HTR-8/SVneo (cell line): ENCODE data around the gene TRIM40.
A peak's percentile ranks its signal among the peaks of the same experiment; 100 is the strongest.

ENCODE experiments used
- DNase-seq: peaks from one replicate; pipeline ENCODE4 v3.0.0; 2011; ENCODE audit warnings: low spot score, mixed read lengths; ENCODE audit not compliant: insufficient read length
- FAIRE-seq: peaks from 2 replicates; lab custom pipeline; 2011; peaks lifted over from hg19 to GRCh38; lab: Jason Lieb, UNC

TRIM40 gene, protein sequence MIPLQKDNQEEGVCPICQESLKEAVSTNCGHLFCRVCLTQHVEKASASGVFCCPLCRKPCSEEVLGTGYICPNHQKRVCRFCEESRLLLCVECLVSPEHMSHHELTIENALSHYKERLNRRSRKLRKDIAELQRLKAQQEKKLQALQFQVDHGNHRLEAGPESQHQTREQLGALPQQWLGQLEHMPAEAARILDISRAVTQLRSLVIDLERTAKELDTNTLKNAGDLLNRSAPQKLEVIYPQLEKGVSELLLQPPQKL

DNA sequence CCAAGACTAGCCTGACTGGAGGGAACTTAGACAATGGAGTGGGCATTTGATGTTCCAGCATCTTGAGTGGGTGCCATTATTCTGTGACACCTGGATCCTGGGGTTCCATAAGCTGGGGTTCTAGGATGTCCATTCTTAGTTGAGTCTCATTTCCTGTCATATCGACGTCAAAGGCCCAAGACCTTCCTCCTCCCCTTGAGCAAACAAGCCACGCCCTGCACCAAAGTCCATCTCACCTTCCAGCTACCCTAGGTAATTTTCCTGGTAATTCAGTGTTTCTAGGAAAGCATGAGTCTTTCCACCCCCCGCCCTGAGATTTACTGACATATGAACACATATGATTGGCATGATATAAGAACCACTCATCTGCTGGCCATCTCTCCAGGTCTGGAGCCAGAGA lies at the start of gene TRIM40:
TSS of gene TRIM40 (plus strand) at position 384 of the 400 bp plus-strand sequence. CDS start 897 bp downstream, outside the sequence.
- no peak for DNase-seq

DNA sequence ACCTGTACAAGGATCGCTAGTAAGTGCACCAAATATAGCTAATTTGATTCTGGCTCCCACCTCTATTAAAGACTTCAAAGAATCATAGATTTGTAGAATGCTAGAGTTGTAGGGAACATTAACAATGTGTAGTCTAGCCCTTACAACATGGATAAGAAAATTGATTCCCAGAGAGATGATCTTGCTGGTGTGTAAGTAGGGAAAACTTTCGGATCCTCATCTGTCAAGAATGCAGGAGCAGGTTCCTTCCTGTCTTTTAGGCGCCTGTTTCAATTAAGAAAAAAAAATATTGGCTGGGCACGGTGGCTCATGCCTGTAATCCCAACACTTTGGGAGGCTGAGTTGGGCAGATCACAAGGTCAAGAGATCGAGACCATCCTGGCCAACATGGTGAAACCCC lies 48.1 kb upstream of the TRIM40 start:
- no peak for DNase-seq
- FAIRE-seq, result no peak

More for the DNA sequence above, at the start of gene TRIM40:
- no peak for FAIRE-seq

DNA sequence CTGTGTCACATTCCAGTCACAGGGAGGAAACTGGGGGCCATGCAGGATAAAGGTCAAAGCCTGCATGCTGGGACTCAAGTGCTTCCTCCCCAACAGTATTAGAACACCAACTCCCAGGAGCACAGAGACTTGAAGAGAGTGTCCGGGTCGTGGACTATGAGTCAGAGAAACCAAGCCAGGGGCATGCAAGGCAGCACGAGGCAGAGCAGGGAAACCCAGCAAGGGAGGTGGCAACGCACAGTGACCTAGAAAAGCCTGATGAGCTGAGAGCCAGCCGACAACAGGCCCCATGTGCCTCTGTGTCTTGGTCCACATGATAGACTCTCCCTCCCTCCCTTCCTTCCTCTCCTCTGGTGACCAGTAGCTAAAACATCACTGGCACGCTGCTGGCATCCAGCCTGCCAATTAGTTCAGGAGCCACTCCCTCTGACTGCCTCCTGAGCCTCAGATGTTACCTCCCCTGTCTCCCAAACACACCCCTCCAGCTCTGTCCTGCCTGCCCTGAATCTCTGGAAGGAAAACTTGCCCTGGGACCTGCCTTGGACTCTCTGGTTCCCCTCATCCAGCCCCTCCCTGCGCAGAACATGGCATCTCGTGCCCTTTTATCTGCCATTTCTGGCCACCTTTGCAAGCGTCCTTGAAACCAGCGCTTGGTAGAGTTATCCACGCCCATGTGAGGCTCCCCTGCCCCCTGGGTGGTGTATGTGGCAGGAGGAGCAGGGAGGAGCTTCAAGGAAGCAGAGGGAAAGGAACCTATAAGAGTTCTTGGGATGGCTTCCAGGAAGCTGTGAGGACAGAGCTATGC lies 44.2 kb upstream of the TRIM40 start:
- no peak for DNase-seq
- no peak for FAIRE-seq

DNA sequence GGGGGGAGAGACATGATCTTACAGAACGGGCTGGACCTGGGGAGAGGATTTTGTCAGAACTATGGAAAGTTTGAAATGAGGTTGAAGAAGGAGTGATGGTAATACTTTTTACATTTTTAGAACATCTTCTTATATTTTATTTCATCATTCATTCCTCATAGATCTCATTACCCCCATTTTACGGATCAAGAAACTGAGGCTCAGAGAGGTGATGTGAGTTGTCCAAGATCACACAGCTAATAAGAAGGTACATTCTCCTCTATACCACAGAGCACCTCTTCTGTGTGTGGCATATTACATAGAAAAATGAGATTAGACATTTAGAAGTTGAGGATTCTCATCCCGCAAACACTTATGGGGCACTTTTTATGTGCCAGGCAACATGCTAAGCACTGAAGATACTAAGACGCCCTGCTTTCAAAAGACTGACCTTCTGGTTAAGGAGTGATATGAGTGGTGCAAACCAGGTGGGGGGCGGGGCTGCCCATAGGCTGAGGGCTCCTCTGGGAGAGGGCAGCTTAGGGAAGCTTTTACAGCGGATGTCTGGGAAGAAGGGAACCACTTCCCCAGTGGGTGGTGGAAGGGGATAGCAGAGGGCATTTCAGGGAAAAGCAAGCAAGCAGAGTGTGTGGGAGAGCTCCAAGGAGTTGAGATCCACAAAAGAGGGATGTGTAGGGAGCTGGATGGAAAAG lies 42.9 kb upstream of the TRIM40 start:
- DNase-seq, result no peak

DNA sequence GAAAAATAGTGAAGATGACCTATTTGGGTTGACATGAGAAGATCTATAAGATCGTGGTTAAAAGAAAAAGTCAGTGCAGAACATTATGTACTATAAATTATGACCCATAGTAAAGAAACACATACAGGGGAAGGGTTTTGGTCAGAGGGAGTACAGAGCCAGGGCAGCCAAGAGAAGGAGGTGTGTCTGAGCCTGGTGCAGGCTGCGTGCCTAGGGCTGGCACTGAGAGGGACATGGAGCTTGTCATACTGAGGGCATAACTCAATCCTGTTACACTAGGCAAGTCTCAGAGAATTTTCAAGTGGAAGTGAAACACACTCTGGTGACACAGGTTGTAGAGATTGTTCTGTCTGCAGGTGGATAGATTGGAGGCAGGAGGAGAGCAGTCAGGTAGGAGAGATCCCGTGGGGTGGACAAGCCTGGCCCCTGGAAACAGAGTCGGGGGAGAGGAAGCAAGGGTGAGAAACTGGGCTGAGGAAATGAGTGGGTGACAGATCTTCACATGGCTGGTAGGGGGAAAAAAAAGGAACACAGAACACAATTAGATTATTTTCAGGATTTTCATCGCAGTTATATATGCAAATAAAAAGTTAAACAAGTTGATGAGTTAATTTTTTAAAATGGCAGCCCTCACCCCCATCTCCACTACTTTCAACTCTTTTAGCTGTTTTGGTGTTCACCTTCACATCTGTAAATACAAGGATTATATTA lies 41.8 kb upstream of the TRIM40 start:
- DNase-seq, result no peak
- no peak for FAIRE-seq

More for the DNA sequence above, 42.9 kb upstream of the TRIM40 start:
- FAIRE-seq, result no peak

DNA sequence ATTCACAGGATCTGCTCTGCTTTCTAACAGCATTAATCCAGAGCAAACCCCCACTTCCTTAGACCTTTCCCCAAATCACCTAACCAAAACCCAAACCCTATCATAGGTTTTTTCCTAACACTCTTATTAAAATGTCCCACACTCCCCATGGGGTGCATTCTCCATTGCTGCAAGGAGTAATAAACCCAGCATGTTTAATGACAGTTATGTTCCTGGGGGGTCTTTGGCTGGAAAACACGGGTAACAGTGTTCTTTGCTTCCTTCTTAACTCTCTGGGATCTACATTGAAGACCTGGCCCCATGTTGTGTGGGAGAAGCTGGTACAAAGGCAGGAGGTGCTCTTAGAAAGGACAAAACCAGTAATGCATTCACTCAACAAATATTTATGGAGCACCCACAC lies 39.1 kb upstream of the TRIM40 start:
- no peak for FAIRE-seq
- no peak for DNase-seq

DNA sequence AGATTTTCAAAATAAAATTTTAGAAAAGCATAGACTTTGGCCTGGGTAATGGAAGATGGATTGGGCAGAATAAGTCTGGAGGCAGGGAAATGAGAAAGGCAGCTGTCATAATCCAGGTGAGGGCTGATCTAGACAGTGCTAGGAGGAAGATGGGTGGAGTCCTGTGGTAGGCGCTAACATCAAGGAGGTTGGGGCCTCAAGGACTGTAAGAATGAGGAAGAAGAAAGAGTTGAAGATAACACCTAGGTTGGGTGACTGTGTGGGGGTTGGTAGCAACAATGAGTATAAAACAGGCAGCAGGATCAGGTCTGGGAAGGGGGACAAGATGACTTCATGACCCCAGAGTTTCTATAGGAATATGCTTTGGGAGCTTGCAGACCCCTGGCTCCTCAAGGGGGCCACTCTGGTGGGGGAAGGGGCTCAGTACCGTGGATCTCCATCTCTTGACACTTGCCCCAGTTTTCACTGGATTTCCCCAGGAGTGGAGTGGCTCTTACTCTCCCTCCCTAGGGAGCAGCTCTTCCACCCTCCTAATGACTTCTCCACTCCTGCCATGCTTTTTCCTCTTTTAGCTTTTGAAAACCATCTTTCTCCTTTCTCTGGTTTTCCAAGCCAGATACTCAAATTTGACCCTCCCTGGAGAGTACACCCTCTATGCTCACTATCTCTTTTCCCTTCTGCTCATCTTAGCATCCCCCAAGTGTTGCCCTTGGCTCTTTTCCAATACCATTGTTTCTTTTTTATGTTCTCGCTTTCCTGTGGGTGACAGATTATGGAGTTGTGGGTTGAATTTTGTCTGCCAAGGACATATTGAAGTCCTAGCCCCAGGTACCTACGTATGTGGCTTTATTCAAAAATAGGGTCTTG lies 37.8 kb upstream of the TRIM40 start:
- no peak for FAIRE-seq
- no peak for DNase-seq

DNA sequence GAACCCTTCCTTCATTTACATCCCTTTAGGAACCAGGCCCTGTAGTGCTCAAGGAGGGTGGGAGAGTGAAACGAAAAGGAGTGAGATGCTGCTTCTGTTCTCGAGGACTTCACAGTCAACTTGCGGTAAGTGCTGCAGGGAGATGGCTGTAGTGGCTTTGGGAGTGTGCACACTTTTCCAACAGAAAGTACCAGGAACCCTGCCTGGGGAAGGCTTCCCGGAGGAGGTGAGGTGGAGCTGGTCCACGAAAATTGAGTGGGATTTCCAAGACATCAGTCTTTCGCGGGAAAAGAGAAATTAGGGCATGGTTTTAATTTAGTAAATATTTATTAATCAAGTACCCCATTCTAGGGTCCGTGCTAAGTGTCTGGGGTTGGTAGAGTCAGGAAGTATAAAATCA lies 35.8 kb upstream of the TRIM40 start:
- FAIRE-seq (no peak), DNase-seq (no peak)

DNA sequence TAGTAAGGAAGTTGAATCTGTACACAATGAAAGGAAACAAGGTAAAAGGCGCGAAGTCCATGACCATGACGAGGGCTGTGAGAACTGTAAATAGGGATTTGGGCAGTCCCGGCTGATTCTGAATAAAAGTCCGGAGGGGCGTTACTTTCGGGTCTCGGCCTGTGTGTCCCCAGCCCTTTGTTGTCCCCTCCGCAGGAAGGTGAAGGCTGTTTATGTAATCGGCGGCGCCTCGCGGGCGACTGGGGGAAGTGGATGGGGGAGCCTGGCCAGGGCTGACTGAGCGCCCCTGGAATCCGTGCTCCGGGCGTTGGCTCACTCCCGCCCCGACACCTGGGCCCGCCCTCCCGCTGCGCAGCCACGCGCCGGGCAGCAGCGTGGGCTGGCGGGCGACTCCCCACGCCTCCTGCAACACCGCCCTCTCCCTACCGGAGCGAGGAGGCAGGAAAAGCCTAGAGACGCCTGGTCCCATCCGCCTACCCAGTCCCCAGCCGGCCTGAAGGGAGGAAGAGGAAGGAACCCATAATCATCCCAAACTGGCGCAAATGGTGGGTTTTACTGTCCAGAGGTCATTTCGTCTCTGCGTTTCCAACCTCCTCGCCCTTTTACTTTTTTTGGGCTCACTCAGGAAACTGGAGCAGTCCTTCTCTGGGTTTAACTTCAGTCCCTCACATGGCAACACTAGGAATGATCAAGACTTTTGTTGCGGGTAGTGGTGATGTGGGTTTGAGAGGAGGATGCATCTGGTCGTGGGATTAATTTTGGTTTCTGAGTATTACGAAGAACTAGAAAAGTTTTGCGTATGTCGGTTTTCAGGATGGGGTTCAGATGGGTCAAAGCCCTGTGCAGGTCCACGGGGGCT lies 35.1 kb upstream of the TRIM40 start:
- no peak for FAIRE-seq
- no peak for DNase-seq

DNA sequence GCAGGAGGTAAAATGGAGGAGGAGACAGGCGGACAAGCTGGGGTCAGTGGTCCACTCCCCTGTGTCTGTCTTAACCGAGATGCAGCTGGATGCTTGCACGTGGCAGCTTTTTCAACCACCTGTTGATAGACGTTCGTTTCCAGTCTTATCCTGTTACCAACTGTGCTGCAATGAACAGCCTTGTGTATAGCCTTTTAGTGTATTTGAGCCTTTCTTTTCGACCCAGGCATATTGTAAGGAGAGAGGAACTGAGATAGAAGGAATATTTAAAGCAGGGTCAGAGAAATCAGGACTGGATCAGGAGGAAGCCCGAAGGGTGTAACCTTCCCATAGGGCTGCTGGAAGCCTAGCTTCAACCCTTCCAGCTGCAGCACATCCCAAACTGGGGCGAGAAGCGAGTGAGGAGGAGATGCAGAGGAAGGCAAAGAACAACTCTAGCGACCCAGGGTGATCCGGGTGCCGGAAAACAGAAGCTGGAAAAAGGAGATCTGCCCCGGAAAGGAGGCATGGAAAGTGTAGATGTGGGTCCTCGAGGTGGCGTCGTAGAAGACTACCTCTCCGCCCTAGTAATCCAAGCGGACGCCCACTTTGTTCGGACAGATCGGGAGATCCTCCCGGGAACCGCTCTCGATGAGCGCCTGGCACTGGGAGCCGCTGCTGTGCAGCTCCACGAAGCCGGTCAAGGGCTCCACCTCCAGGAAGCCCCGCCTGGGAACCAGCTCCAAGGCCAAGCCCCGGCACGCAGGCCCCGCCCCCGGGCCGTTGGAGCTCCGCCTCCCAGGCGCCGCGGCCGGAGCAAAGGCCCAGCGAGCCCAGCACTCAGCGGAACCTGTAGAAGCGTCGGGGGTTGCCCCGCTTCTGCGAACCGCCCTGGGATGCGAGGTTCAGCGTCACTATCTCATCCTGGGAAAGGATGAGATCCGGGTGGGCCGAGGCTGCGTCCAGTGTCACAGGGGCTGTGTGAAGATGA lies 34.2 kb upstream of the TRIM40 start:
- peak; percentile 85 for DNase-seq
- FAIRE-seq, result no peak

DNA sequence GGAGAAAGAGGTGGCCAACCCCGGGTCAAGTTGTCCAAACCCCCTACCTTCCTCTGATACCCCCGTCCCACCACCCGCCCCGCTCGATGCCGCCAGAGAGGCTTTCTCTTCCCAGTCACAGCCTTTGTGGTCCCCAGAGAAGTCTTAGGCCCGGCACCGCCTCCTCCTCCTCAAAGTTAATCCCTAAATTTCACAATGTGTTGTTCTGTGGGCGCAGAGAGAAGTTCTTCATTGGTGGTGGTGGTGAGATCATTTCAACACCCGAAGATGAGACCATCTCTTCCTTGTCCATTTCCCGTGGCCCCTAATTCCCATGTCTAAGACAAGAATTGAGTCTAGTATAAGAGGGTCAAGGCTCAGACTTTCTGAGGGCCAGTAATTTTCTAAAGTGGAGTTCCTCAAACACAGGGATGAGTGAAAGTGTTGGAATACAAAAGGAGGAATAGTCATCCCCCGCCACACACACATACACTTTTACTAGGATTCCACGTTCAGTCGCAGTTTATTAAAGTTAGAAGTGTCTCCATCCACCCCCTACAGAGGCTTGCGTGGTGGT lies 33.4 kb upstream of the TRIM40 start:
- FAIRE-seq, result no peak

DNA sequence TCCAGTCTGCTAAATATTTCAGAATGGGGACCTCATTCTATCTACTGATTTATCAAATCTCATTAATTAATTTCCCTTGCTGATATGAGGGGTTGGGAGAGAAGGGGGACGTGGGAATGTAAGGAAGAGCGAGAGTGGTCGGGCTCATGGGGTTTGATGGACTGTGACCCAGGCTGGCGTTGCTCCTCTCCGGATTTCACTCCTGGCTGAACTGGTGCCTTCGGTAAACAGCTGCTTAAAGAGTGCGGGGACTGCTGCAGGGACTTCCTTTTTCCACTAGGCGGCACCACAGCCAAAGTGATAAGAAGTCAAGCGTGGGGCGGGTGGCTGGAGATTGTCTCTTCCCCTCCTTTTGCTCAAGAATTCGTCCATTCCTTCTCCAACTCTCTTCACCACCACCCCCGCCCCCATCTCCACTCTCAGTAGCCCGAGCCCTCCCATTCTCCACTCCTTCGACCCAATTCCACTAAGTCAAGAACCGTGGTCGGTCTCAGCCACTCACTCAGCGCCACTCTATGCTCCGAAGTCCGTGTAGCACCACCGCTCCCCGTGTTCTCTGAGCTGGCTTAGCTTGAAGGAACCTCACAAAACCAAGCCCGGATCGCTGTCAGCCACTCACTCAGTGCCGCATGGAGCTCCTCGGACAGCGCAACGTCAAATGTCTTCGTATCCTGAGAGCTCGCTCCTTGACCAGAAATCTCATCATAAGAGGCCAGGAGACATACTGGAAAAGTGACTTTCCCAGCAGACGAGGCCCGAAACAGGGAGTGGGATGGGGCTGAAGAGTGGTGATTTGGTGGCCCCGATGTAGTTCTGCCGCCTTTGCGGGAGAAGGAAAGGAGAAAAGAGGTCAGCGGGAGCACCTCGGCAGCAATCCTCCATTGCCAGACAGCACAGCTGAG lies 32.7 kb upstream of the TRIM40 start:
- FAIRE-seq, result no peak
- peak; percentile 89 for DNase-seq

More for the DNA sequence above, 33.4 kb upstream of the TRIM40 start:
- no peak for DNase-seq

DNA sequence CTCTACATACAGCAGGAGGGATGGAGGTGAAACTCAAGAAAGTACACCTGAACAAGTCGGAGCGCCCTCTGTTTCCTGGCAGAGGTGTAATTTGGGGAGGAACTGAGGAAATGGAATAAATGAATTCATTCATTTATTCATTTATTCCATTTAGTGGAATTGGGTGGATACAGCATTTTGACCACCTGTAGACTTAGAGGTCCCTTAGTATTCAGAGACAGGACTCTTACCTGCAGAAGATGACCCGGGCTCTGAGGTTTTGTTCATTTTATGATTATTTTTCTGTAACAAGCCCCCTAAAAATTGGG lies 32.1 kb upstream of the TRIM40 start:
- FAIRE-seq (no peak), DNase-seq (no peak)

DNA sequence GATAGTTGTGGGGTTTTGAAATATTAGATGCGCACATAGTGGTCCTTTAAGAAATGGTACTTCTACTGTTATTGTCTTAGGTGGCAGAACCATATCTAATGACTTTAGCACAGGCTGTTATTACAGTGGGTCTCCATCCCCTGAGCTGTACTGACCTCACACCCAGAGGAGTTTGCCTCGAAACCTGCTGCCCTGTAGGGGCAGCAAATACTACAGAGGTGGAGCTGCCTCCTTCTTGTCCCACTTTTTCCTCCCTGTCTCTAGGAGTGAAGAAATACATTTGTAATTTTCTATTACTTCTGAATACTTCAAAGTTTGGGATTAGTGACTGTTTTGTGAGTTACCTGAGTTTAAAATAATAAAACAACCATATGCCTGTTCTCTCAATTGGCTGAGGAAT lies 31.3 kb upstream of the TRIM40 start:
- FAIRE-seq (no peak), DNase-seq (no peak)

DNA sequence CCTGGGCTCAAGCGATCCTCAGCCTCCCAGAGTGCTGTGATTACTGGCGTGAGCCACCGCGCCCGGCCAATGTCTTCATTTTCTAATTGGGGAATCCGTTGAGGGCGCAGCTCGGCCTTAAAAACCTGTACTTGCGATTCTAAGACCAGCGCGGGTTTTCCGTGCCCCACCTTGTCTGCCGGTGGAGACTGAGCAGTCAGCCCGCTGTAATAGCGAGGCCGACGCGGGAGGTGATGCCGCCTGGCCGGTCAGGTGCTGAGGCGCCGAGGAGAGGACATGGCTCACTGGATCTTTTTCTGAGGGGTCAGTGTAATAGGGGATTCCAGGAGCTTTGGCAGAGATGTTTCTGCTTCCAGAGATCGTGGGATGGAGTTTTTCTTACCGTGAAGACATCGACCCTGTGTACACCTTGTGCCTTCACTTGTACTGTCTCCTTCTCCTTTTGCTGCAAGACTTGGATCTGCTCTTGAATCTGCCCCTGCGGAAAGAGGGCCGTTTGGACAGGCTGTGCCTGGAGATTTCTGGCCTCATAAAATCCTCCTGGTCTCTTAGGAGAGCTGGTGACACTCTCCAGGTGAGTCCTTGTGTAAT lies 24.6 kb upstream of the TRIM40 start:
- FAIRE-seq (peak; percentile 26), DNase-seq (no peak)

DNA sequence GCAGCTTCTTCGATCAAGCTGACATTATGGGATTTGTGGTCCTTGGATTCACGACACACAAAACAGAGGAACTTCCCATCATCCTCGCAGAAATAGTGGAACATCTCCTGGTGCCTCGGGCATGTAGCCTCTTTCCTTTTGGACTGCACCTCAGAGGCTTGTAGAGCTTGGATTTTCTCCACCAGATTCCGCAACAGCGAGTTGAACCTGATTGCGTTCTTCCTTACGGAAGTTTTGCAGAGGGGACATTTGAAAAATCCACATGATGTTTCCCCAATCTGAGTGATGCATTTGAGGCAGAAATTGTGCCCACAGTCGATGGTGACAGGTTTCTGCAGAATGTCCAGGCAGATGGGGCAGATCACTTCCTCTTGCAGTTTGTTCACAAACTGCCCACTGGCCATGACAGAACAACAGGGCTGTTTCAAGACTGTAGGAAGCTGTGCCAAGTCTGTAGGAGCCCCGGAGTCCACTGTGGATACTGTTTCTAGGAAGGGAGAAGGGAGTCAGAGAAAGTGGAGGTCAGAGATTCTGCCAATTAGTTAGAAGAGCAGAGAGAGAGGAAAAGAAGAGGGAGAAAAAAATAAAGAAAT lies 23.4 kb upstream of the TRIM40 start:
- FAIRE-seq (no peak), DNase-seq (no peak)
